ENCODE measurements around the gene DOCK2. TPM values are rescaled to one million over a fixed set of nuclear protein-coding genes. Genes with fewer than 3 reads are reported as not detected.
"Not testable (repeated sequence)": the region's sequence is repeated elsewhere in the genome, so short reads cannot be mapped to it uniquely, and the experiment has no call there.

The DOCK2 gene
- polyA plus RNA-seq, 1 of the 3 experiments (the other 2 are of a cell fraction), result 3.8 TPM

DNA sequence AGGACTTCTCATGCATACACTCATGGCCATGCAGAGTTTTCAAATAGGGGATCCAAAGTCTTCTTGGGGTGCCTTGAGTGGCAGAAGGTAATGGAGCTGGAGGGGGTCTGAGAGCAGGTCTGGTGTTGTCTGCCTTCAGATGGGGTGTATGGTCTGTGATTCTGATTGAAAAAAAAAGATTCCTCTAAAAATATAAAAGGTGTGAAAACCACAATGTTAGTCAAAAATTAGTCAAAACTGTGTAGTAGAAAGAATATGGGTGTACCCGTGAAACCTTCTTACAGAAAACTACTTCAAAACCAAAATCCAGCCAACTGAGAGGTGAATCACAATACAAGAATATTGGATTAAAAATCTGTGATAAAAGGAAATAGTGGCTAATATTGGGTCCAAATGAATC lies 20.1 kb downstream of the DOCK2 start:
- H3K9ac ChIP-seq, result no peak overlapping the region
- H3K27ac ChIP-seq (ENCODE audit: low read depth in 2 of 2, low read length in 1 of 2), result no peak overlapping the region
- no peak overlapping the region for H3K4me2 ChIP-seq
- H3K9me3 ChIP-seq, result no peaks in the 10 kb centered on the region
- H3K27me3 ChIP-seq (ENCODE audit: insufficient read depth), result no peaks in the 10 kb centered on the region
- H3K36me3 ChIP-seq (replicated peaks in 1 of 2; ENCODE audit: control insufficient read depth in 1 of 2, insufficient read depth in 2 of 2, low read length in 1 of 2), result no peaks in the 10 kb centered on the region
- no peaks in the 10 kb centered on the region; the same call in 1 of the 2 replicates for H3K9me2 ChIP-seq
- CTCF ChIA-PET, result no interaction called here
- H3K4me3 ChIP-seq (ENCODE audit: low read depth in 2 of 2, low read length in 1 of 2), result no peak overlapping the region
- peak overlapping the region; percentile 17; the same call in 1 of the 2 replicates for H2AFZ ChIP-seq (ENCODE audit: low read depth)
- POLR2A ChIA-PET, result no interaction called here
- TF ChIP-seq JUND (IDR thresholded peaks at IDR 0.05), result no peak
- TF ChIP-seq NFIC (IDR thresholded peaks at IDR 0.05; ENCODE audit: borderline replicate concordance), result no peak
- TF ChIP-seq, protein P1, sequence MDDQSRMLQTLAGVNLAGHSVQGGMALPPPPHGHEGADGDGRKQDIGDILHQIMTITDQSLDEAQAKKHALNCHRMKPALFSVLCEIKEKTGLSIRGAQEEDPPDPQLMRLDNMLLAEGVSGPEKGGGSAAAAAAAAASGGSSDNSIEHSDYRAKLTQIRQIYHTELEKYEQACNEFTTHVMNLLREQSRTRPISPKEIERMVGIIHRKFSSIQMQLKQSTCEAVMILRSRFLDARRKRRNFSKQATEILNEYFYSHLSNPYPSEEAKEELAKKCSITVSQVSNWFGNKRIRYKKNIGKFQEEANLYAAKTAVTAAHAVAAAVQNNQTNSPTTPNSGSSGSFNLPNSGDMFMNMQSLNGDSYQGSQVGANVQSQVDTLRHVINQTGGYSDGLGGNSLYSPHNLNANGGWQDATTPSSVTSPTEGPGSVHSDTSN (IDR thresholded peaks at IDR 0.05), result no peak
- TF ChIP-seq, protein P2, sequence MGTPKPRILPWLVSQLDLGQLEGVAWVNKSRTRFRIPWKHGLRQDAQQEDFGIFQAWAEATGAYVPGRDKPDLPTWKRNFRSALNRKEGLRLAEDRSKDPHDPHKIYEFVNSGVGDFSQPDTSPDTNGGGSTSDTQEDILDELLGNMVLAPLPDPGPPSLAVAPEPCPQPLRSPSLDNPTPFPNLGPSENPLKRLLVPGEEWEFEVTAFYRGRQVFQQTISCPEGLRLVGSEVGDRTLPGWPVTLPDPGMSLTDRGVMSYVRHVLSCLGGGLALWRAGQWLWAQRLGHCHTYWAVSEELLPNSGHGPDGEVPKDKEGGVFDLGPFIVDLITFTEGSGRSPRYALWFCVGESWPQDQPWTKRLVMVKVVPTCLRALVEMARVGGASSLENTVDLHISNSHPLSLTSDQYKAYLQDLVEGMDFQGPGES (IDR thresholded peaks at IDR 0.05; ENCODE audit: low read depth, low read length), result no peak
- no peak for TF ChIP-seq MXI1 (IDR thresholded peaks at IDR 0.05; ENCODE audit: low read depth, low read length)
- no peak for TF ChIP-seq MEF2A (IDR thresholded peaks at IDR 0.05; ENCODE audit: borderline replicate concordance, low read depth)
- TF ChIP-seq EZH2phosphoT487 (IDR thresholded peaks at IDR 0.05; ENCODE audit: borderline replicate concordance, low read depth), result no peak
- TF ChIP-seq FOXM1 (IDR thresholded peaks at IDR 0.05; ENCODE audit: low read depth), result no peak
- peaks cover under 1% of the 10 kb centered on the region for H3F3A ChIP-seq (replicated peaks; ENCODE audit: insufficient read depth)
- H4K20me1 ChIP-seq (ENCODE audit: insufficient read depth), result no peaks in the 10 kb centered on the region
- no peaks in the 10 kb centered on the region for H3K79me2 ChIP-seq (ENCODE audit: insufficient read depth)
- 91% methylated on average over 1 of the region's 1 CpG for WGBS (ENCODE audit: low lambda C conversion rate)
- no peak for DNase-seq
- peaks cover 2% of the 10 kb centered on the region in 2 experiments; a peak in 2 of 4 replicates for H3K4me1 ChIP-seq (ENCODE audit: control insufficient read depth in 1 of 2, insufficient read depth in 2 of 2, low read depth in 1 of 2, low read length in 1 of 2)

DNA sequence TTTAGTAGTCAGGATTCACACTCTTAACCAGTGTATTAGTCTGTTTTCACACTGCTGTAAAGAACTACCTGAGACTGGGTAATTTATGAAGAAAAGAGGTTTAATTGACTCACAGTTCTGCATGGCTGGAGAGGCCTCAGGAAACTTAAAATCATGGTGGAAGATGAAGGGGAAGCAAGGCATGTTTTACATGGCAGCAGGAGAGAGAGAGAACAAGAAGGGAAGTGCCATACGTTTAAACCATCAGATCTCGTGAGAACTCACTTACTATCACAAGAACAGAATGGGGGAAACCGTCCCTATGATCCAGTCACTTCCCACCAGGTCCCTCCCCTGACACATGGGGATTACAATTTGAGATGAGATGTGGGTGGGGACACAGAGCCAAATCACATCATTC lies 25.4 kb downstream of the DOCK2 start:
- H2AFZ ChIP-seq (ENCODE audit: low read depth); CTCF ChIA-PET; H3F3A ChIP-seq (replicated peaks; ENCODE audit: insufficient read depth); H4K20me1 ChIP-seq (ENCODE audit: insufficient read depth); H3K4me3 ChIP-seq (ENCODE audit: low read depth in 2 of 2, low read length in 1 of 2); H3K4me2 ChIP-seq; H3K79me2 ChIP-seq (ENCODE audit: insufficient read depth); POLR2A ChIA-PET; H3K27ac ChIP-seq (ENCODE audit: low read depth in 2 of 2, low read length in 1 of 2); H3K27me3 ChIP-seq (ENCODE audit: insufficient read depth); H3K9ac ChIP-seq; H3K4me1 ChIP-seq (ENCODE audit: control insufficient read depth in 1 of 2, insufficient read depth in 2 of 2, low read depth in 1 of 2, low read length in 1 of 2); H3K36me3 ChIP-seq (replicated peaks in 1 of 2; ENCODE audit: control insufficient read depth in 1 of 2, insufficient read depth in 2 of 2, low read length in 1 of 2); H3K9me3 ChIP-seq; H3K9me2 ChIP-seq; DNase-seq: not testable (repeated sequence)
- WGBS (ENCODE audit: low lambda C conversion rate), result 88% methylated on average over 3 of the region's 3 CpGs

GRCh38 chr5:169663537-169663936 lies 26.5 kb downstream of the DOCK2 start:
- CTCF ChIA-PET, result interaction anchor here (1.3 kb wide), 1 partner anchor 10 kb away, joined by 4 read pairs; no protein-coding TSS in a partner anchor
- Histone ChIP-seq H3K36me3 (replicated peaks in 1 of 2; ENCODE audit: control insufficient read depth in 1 of 2, insufficient read depth in 2 of 2, low read length in 1 of 2) (no peaks in the 10 kb centered on the region), H4K20me1 (ENCODE audit: insufficient read depth) (no peaks in the 10 kb centered on the region), H3K9me2 (no peaks in the 10 kb centered on the region; the same call in 1 of the 2 replicates), H3K4me1 (ENCODE audit: control insufficient read depth in 1 of 2, insufficient read depth in 2 of 2, low read depth in 1 of 2, low read length in 1 of 2) (peaks cover 4 to 5% of the 10 kb centered on the region in 2 experiments; a peak in 3 of 4 replicates), H3K9ac (no peak overlapping the region), H3F3A (replicated peaks; ENCODE audit: insufficient read depth) (peaks cover 3% of the 10 kb centered on the region), H3K27ac (ENCODE audit: low read depth in 2 of 2, low read length in 1 of 2) (no peak overlapping the region), H3K27me3 (ENCODE audit: insufficient read depth) (no peaks in the 10 kb centered on the region), H3K79me2 (ENCODE audit: insufficient read depth) (no peaks in the 10 kb centered on the region), H3K4me2 (no peak overlapping the region), H2AFZ (ENCODE audit: low read depth) (no peak overlapping the region), H3K4me3 (ENCODE audit: low read depth in 2 of 2, low read length in 1 of 2) (no peak overlapping the region), H3K9me3 (no peaks in the 10 kb centered on the region)
- TF ChIP-seq ELF1 (IDR thresholded peaks at IDR 0.05) (no peak), NFIC (IDR thresholded peaks at IDR 0.05; ENCODE audit: borderline replicate concordance) (no peak), RAD21 (IDR thresholded peaks at IDR 0.05; ENCODE audit: low read length) (no peak), GATA2 (CRISPR knock-in tag; IDR thresholded peaks at IDR 0.05) (no peak), RFX5 (IDR thresholded peaks at IDR 0.05; ENCODE audit: low read length) (no peak), TAF1 (IDR thresholded peaks at IDR 0.05; ENCODE audit: borderline replicate concordance, low read depth, low read length) (no peak), SIN3A (IDR thresholded peaks at IDR 0.05; ENCODE audit: borderline replicate concordance, low read depth, low read length) (no peak), MXI1 (IDR thresholded peaks at IDR 0.05; ENCODE audit: low read depth, low read length) (no peak), TEAD4 (IDR thresholded peaks at IDR 0.05; ENCODE audit: borderline replicate concordance, insufficient read depth) (no peak), FOXJ3 (CRISPR knock-in tag; IDR thresholded peaks at IDR 0.05) (no peak)
- TF ChIP-seq, protein P3, sequence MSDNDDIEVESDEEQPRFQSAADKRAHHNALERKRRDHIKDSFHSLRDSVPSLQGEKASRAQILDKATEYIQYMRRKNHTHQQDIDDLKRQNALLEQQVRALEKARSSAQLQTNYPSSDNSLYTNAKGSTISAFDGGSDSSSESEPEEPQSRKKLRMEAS (IDR thresholded peaks at IDR 0.05; ENCODE audit: low read depth), result no peak
- TF ChIP-seq, protein P4, sequence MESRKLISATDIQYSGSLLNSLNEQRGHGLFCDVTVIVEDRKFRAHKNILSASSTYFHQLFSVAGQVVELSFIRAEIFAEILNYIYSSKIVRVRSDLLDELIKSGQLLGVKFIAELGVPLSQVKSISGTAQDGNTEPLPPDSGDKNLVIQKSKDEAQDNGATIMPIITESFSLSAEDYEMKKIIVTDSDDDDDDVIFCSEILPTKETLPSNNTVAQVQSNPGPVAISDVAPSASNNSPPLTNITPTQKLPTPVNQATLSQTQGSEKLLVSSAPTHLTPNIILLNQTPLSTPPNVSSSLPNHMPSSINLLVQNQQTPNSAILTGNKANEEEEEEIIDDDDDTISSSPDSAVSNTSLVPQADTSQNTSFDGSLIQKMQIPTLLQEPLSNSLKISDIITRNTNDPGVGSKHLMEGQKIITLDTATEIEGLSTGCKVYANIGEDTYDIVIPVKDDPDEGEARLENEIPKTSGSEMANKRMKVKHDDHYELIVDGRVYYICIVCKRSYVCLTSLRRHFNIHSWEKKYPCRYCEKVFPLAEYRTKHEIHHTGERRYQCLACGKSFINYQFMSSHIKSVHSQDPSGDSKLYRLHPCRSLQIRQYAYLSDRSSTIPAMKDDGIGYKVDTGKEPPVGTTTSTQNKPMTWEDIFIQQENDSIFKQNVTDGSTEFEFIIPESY (IDR thresholded peaks at IDR 0.05; ENCODE audit: borderline replicate concordance, low read depth), result no peak
- POLR2A ChIA-PET, result no interaction called here
- DNase-seq, result no peak
- WGBS (ENCODE audit: low lambda C conversion rate), result 59% methylated on average over 1 of the region's 1 CpG

Data from SK-N-SH (cell line).